IPS DF 19.7 (cell line): ENCODE measurements around the gene ATP7A.
"Not testable (repeated sequence)": the region's sequence is repeated elsewhere in the genome, so short reads cannot be mapped to it uniquely, and the experiment has no call there.

Experiments
- DNase-seq: peaks from one replicate; pipeline ENCODE4 v3.0.0-alpha.2; 2013; ENCODE audit warnings: low read depth, low spot score

The ATP7A gene

GRCh38 chrX:78035061-78035460 lies 124.6 kb downstream of the ATP7A start:
- DNase-seq: no peak

- DNase-seq: no peak
Measured at GRCh38 chrX:78037881-78038280, 127.4 kb downstream of the ATP7A start.

- no peak for DNase-seq
Measured at GRCh38 chrX:78042601-78043000, 132.1 kb downstream of the ATP7A start.

GRCh38 chrX:78046362-78046761 lies 135.9 kb downstream of the ATP7A start:
- DNase-seq: no peak

GRCh38 chrX:78048052-78048451 lies 137.6 kb downstream of the ATP7A start:
- DNase-seq: no peak

GRCh38 chrX:78063687-78064086 lies 153.2 kb downstream of the ATP7A start:
- no peak for DNase-seq

DNA sequence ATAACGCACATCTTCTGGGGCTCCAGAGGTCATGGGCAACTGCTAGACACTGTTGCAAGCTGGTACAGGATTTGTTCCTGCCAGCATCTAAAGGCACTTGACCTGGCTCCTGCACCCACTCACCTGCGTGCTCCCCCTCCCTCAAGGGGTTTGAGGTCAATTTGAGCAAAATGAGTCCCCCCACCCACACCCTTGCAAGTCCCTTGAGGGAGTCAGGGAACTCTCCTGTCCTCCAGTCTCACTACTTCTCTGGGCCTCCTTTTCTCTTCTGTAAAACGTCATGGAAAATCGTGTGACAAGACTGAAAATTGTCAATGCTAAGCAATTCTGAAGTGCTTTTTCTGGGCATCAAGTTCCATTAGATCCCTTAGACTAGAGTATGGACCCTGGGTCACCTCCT lies 153.7 kb downstream of the ATP7A start:
- DNase-seq: no peak

GRCh38 chrX:78064698-78065601 lies 154.5 kb downstream of the ATP7A start:
- DNase-seq: not testable (repeated sequence)

GRCh38 chrX:78066110-78066509 lies 155.6 kb downstream of the ATP7A start:
- DNase-seq: no peak

DNA sequence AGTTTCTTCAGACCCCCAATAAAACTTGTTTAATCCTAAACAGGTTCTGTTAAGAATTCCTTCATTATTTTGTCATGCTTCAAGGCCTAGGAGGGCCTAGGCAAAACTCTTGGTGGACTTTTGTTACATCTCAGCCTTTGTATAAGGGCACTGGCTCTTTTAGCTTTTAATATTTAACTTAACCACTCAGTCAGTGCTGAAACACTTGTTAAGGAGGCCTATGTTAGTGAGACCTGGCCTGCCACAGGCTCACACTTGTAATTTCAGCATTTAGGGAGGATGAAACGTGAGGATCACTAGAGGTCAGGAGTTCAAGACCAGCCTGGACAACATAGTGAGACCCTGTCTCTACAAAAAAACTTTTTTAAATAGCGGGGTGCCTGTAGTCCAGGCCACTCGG lies 160.8 kb downstream of the ATP7A start:
- DNase-seq: no peak

DNA sequence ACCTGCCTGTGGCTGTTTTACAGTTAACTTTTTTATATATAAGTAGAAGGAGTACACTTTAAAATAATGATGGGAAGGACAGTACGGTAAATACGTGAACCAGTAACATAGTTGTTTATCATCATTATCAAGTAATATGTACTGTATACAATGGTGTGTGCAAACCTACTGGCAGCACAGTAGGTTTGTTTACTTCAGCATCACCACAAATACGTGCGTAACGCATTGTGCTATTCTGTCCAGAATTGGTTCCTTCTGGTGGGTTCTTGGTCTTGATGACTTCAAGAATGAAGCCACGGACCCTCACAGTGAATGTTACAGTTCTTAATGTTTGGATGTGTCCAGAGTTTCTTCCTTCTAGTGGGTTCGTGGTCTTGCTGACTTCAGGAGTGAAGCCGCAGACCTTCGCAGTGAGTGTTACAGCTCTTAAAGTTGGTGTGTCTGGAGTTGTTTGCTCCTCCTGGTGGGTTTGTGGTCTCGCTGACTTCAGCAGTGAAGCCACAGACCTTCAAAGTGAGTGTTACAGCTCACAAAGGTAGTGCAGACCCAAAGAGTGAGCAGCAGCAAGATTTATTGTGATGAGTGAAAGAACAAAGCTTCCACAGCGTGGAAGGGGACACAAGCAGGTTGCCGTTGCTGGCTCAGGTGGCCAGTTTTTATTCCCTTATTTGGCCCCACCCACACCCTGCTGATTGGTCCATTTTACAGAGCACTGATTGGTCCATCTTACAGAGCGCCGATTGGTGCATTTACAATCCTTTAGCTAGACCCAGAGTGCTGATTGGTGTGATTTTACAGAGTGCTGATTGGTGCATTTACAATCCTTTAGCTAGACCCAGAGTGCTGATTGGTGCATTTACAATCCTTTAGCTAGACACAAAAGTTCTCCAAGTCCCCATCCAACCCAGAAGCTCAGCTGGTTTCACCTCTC lies 162.9 kb downstream of the ATP7A start:
- DNase-seq: not testable (repeated sequence)

DNA sequence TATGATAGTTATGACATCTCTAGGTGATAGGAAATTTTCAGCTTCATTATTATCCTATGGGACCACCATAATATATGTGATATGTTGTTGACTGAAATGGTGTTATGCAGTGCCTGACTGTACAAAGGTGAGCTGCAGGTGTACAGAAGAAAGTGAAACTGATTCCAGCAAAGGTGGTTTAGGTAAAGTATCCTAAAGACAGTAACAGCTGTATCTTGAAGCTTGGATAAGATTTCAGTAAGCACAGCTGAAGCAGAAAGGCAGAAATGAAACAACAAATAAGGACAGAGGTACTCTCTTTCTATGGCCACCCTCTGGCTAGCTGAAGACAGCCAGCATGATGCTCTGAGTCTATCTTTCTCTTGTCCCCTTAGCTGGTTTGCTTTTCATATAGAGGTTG lies 163.6 kb downstream of the ATP7A start:
- DNase-seq: no peak

DNA sequence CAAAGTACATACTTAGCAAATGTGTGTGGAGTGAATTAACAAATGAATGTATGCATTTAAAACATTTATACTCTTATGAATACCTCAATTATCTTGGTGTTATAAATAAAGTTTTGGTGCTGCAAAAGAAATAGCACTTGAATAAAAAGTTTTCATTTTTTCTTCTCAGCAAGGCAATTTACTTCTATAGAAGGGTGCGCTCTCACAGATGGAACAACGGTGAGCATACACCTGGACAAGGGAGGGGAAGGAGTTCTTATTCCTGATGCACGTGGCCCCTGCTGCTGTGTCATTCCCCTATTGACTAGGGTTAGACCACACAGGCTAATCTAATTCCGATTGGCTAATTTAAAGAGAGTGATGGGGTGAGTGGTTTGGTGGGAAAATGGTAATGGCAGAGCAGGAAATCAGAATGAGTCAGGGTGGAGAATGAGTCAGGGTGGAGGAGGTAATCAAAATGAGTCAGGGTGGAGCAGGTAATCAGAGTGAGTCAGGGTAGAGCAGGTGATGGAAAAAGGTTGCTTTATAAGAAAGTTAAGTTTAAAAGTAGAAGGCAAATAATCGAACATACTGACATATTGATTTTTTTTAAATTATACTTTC lies 165.4 kb downstream of the ATP7A start:
- no peak for DNase-seq

- not testable (repeated sequence) for DNase-seq
Measured at GRCh38 chrX:78081413-78081812, 170.9 kb downstream of the ATP7A start.

DNA sequence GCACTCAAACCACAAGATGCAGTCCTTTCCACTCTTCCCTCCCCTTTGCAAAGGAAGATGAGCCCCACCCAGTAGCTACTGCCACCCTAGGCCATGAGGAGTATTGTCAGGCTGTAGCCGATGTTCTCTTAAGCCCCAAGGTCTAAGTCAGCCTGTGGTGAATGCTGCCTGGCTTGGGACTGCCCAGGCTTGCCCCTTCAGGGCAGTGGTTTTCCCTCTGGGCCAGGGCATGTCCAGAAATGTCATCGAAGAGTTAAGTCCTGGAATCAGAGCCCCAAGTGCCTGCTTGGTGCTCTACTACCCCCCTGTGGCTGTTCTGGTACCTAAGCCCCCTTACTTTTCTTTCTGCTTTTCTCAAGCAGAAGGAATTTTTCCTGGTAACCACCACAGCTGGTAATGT lies 181.8 kb downstream of the ATP7A start:
- peak; percentile 60 for DNase-seq

- DNase-seq: no peak
Measured at GRCh38 chrX:78098108-78098507, 187.6 kb downstream of the ATP7A start.
